SK-N-MC (cell line): ENCODE measurements around the gene QTRT2.

Experiments used
- EZH2 ChIP-seq: fragments of 200-600 bp; sonication (generic); IDR thresholded peaks from one replicate; pipeline ENCODE4 v1.6.1; 2017; ENCODE audit warnings: antibody characterized with exemption
- FOXP2 ChIP-seq: optimal IDR thresholded peaks from 2 replicates; pipeline ENCODE3; 2011; ENCODE audit warnings: mild to moderate bottlenecking, moderate library complexity; ENCODE audit not compliant: insufficient read depth; ENCODE audit errors: extremely low read length, control extremely low read depth
- POLR2AphosphoS5 ChIP-seq: IDR thresholded peaks from 2 replicates; pipeline ENCODE4 v1.6.1; 2012; ENCODE audit warnings: mild to moderate bottlenecking, low read depth, low read length, borderline replicate concordance

DNA sequence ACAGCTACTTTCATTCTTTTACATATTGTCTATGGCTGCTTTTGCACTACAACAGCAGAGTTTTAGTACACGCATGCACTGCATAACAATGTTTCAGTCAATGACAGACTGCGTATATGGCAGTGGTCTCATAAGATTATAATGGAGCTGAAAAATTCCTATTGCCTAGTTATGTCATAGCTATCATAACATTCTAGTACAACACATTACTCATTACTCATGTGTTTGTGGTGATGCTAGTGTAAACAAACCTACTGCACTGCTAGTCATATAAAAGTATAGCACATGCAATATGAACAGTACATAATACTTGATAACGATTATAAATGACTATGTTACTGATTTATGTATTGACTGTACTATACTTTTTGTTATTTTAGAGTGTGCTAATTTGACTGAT, 47.9 kb downstream of the QTRT2 start:
- TF ChIP-seq EZH2 (no peak), FOXP2 (no peak), POLR2AphosphoS5 (no peak)
